ENCODE data around the gene BDKRB2.

The BDKRB2 gene

DNA sequence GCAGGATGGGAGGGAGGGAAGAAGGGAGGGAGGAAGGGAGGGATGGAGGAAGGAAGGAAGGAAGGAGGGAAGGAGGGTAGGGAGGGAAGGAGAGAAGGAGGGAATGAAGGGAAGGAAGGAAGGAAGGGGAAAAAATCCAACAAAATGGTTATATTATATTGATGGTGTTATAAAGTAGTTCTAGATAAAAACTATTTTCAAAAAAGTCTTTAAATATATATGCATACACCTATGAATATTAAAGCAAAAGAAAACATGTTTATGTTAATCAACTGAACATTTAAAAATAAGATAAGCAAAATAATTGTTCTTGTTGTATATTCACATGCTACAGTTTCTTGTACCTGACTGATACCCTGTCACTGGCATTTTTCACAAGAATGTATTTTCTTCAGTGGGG is 53.3 kb downstream of the BDKRB2 start:
- in situ Hi-C loops (cut with HindIII; ENCODE audit: low pct_unique_long_range_greater_than_20kb, low sequenced_read_pairs): no loop called here
- DNase-seq (ENCODE audit: low read depth in 1 of 2, low spot score in 1 of 2): no peak
- no peak for TF ChIP-seq JUND (IDR thresholded peaks at IDR 0.05; ENCODE audit: low read depth)

- no peak for DNase-seq (ENCODE audit: low read depth in 1 of 2, low spot score in 1 of 2)
- in situ Hi-C loops (cut with HindIII; ENCODE audit: low pct_unique_long_range_greater_than_20kb, low sequenced_read_pairs): no loop called here
- no peak for TF ChIP-seq JUND (IDR thresholded peaks at IDR 0.05; ENCODE audit: low read depth)
Measured at GRCh38 chr14:96260341-96260821, 55.7 kb downstream of the BDKRB2 start.

- TF ChIP-seq JUND (IDR thresholded peaks at IDR 0.05; ENCODE audit: low read depth): no peak
- DNase-seq (ENCODE audit: low read depth in 1 of 2, low spot score in 1 of 2): peak in 1 of 2 experiments; percentile 51
- in situ Hi-C loops (cut with HindIII; ENCODE audit: low pct_unique_long_range_greater_than_20kb, low sequenced_read_pairs): no loop called here
Measured at GRCh38 chr14:96261053-96261452, 56.4 kb downstream of the BDKRB2 start.

DNA sequence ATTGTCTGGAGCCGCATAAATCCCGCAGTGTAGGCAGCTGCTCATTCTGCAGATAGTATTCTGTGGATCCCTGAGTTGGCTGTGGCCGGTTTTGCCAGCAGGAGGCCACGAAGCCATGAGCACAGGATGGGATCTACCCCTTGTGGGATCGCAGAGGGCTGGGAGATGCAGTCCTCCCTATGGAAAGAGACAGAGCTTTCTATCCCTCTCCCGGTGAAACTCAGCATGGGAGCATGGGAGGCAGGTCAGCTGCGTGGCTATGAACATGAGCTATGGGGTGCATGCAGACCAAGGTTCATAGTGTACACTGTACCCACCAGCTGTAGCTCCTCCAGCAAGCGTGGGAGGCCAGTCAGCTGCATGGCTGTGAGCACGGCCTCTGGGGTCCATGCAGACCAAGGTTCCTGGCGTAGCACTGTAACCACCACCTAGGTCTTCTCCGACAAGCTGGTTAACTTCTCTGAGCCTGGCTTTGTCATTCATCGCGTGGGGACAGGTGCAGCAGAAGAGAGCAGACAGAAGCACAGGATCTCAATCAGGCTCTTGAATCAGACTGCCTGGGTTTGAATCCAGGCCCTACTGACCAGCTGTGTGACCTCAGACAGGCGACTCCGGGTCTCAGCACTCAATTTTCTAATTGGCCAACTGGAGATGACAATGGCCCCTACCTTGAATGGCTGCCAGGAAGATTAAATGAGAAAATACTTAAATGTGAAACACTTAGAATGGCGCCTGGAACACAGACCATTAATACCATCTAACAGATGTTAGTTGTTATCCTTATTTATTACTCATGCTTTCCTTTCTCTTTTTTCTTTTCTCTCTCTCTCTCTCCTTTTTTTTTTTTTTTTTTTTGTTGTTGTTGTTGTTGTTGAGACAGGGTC is 57.4 kb downstream of the BDKRB2 start:
- no peak for DNase-seq (ENCODE audit: low read depth in 1 of 2, low spot score in 1 of 2)
- TF ChIP-seq JUND (IDR thresholded peaks at IDR 0.05; ENCODE audit: low read depth): no peak
- in situ Hi-C loops (cut with HindIII; ENCODE audit: low pct_unique_long_range_greater_than_20kb, low sequenced_read_pairs): no loop called here

- TF ChIP-seq JUND (IDR thresholded peaks at IDR 0.05; ENCODE audit: low read depth): no peak
- in situ Hi-C loops (cut with HindIII; ENCODE audit: low pct_unique_long_range_greater_than_20kb, low sequenced_read_pairs): no loop called here
- peak in 1 of 2 experiments; percentile 40 for DNase-seq (ENCODE audit: low read depth in 1 of 2, low spot score in 1 of 2)
Measured at GRCh38 chr14:96263347-96264199, 58.9 kb downstream of the BDKRB2 start.

GRCh38 chr14:96264200-96264553 is 59.5 kb downstream of the BDKRB2 start:
- no peak for DNase-seq (ENCODE audit: low read depth in 1 of 2, low spot score in 1 of 2)
- TF ChIP-seq JUND (IDR thresholded peaks at IDR 0.05; ENCODE audit: low read depth): no peak
- in situ Hi-C loops (cut with HindIII; ENCODE audit: low pct_unique_long_range_greater_than_20kb, low sequenced_read_pairs): no loop called here

DNA sequence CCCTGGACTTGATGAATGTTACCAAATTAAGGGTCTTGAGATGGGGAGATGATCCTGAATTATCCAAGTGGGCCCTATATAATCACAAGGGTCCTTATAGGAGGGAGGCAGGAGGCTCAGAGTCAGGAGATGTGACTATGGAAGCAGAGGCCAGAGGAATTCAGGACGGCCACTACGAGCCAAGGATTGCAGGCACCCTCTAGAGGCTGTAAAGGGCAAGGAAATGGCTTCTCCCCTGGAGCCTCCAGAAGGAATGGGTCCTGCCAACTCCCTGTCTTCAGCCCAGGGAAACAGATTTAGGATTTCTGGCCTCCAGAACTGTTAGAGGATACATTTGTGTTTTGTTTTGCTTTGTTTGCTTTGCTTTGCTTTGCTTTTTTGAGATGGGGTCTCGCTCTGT is 60.2 kb downstream of the BDKRB2 start:
- in situ Hi-C loops (cut with HindIII; ENCODE audit: low pct_unique_long_range_greater_than_20kb, low sequenced_read_pairs): no loop called here
- no peak for TF ChIP-seq JUND (IDR thresholded peaks at IDR 0.05; ENCODE audit: low read depth)
- DNase-seq (ENCODE audit: low read depth in 1 of 2, low spot score in 1 of 2): peak; percentile 74 to 77

GRCh38 chr14:96265383-96266095 is 60.9 kb downstream of the BDKRB2 start:
- no peak for DNase-seq (ENCODE audit: low read depth in 1 of 2, low spot score in 1 of 2)

GRCh38 chr14:96267336-96267735 is 62.7 kb downstream of the BDKRB2 start:
- no peak for TF ChIP-seq JUND (IDR thresholded peaks at IDR 0.05; ENCODE audit: low read depth)
- DNase-seq (ENCODE audit: low read depth in 1 of 2, low spot score in 1 of 2): peak in 1 of 2 experiments; percentile 42
- in situ Hi-C loops (cut with HindIII; ENCODE audit: low pct_unique_long_range_greater_than_20kb, low sequenced_read_pairs): no loop called here

More at GRCh38 chr14:96265383-96266095, 60.9 kb downstream of the BDKRB2 start:
- no peak for TF ChIP-seq JUND (IDR thresholded peaks at IDR 0.05; ENCODE audit: low read depth)
- in situ Hi-C loops (cut with HindIII; ENCODE audit: low pct_unique_long_range_greater_than_20kb, low sequenced_read_pairs): no loop called here

DNA sequence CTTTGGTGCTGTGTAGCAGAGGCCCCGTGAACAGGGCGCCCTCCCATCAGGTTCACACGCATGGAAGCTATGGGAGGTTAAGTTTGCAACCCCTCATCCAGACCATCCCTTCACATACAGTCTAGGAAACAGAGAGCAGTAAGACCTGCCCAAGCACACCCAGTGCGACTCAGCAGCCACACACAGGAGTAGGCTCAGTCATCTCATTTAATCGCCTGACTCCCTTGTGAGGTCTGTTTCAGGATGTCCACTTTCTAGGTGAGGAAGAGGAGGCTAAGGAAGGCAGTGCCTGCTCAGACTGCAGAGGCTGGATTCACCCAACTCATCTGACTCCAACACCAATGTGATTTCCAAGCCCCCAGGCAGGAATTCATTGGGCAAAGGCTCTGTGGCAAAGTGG is 63.3 kb downstream of the BDKRB2 start:
- no peak for TF ChIP-seq JUND (IDR thresholded peaks at IDR 0.05; ENCODE audit: low read depth)
- no peak for DNase-seq (ENCODE audit: low read depth in 1 of 2, low spot score in 1 of 2)
- in situ Hi-C loops (cut with HindIII; ENCODE audit: low pct_unique_long_range_greater_than_20kb, low sequenced_read_pairs): no loop called here

DNA sequence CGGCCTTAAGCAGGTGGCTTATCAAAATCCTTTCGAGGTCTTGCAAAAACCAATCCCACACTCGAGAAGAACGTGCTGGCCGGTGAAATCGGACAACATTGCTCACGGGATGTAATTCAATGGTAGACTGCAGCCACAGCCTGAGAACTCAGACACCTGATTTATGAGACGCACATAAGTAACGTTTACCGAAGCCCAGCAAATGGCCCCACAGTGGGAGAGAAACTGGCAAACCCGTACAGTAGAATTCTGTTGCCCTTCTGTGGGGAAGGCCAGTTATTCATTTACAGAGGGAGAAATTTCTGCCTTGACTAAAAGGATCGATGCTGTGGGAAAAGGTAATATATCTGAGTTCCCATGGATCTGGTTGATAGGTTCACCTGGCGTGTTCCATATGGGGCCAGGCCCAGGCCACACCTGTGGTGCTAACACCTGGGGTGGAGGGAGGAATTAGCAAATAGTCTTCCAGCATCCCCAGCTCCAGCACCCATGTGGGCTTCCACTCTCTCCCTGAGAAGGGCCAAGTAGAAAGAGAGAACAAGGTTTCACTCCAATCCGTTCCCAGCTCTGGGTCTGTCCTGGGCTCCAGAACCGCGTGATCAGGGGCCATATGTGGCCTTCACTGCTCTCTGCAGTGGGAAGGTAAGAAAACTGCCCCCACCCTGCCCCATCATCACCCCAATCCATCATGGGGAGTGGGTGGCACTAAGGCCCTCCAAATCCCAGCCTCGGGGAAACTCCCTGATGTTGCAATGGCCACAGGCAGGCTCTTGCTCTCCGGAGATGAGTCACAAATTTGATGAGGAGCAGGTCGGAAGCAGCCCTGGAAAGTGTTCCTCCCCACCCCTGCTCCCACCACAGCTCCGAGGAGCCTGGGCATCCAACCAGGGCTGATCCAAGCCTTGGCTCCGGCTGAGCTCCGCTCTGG is 64.1 kb downstream of the BDKRB2 start:
- DNase-seq (ENCODE audit: low read depth in 1 of 2, low spot score in 1 of 2): no peak
- in situ Hi-C loops (cut with HindIII; ENCODE audit: low pct_unique_long_range_greater_than_20kb, low sequenced_read_pairs): no loop called here
- no peak for TF ChIP-seq JUND (IDR thresholded peaks at IDR 0.05; ENCODE audit: low read depth)

Data from T47D (cell line).